HEK293 (cell line): ENCODE data around the gene FAM219B.

Source experiments
- INSM2 ChIP-seq: fragments of 450-650 bp; formaldehyde crosslinking; IDR thresholded peaks from 2 replicates; pipeline ENCODE4 v1.5.1; 2016; ENCODE audit warnings: missing biosample characterization, missing genetic modification characterization
- KLF7 ChIP-seq: fragments of 450-650 bp; formaldehyde crosslinking; IDR thresholded peaks from 2 replicates; pipeline ENCODE4 v1.5.1; 2016; ENCODE audit warnings: missing biosample characterization, missing genetic modification characterization, borderline replicate concordance
- KLF9 ChIP-seq: fragments of 450-650 bp; formaldehyde crosslinking; IDR thresholded peaks from 2 replicates; pipeline ENCODE4 v1.5.1; 2016; ENCODE audit warnings: missing biosample characterization, missing genetic modification characterization, low read depth
- PRDM10 ChIP-seq: fragments of 450-650 bp; formaldehyde crosslinking; IDR thresholded peaks from 2 replicates; pipeline ENCODE4 v1.5.1; 2016; ENCODE audit warnings: missing biosample characterization, missing genetic modification characterization
- SP2 ChIP-seq: fragments of 450-650 bp; formaldehyde crosslinking; IDR thresholded peaks from 2 replicates; pipeline ENCODE4 v1.5.1; 2016; ENCODE audit warnings: missing biosample characterization, missing genetic modification characterization
- SP3 ChIP-seq: fragments of 450-650 bp; formaldehyde crosslinking; IDR thresholded peaks from 2 replicates; pipeline ENCODE4 v1.5.1; 2016; ENCODE audit warnings: missing biosample characterization, missing genetic modification characterization
- ZBTB26 ChIP-seq: fragments of 450-650 bp; formaldehyde crosslinking; optimal IDR thresholded peaks from 2 replicates; pipeline ENCODE3; 2016; ENCODE audit warnings: missing biosample characterization, mild to moderate bottlenecking, missing genetic modification characterization
- ZNF280C ChIP-seq: fragments of 450-650 bp; formaldehyde crosslinking; IDR thresholded peaks from 2 replicates; pipeline ENCODE4 v1.5.1; 2016; ENCODE audit warnings: missing biosample characterization, missing genetic modification characterization
- ZNF335 ChIP-seq: fragments of 450-650 bp; formaldehyde crosslinking; conservative IDR thresholded peaks from 2 replicates; pipeline ENCODE4 v1.5.1; 2016; ENCODE audit warnings: missing biosample characterization, missing genetic modification characterization
- ZNF350 ChIP-seq: fragments of 450-650 bp; formaldehyde crosslinking; IDR thresholded peaks from 2 replicates; pipeline ENCODE4 v1.5.0; 2017; ENCODE audit warnings: missing biosample characterization, mild to moderate bottlenecking, missing genetic modification characterization
- ZNF449 ChIP-seq: fragments of 450-650 bp; formaldehyde crosslinking; IDR thresholded peaks from 2 replicates; pipeline ENCODE4 v1.5.1; 2017; ENCODE audit warnings: missing biosample characterization, mild to moderate bottlenecking, missing genetic modification characterization, moderate library complexity
- ZNF473 ChIP-seq: fragments of 450-650 bp; formaldehyde crosslinking; IDR thresholded peaks from 2 replicates; pipeline ENCODE4 v1.5.1; 2017; ENCODE audit warnings: missing biosample characterization, missing genetic modification characterization
- ZNF513 ChIP-seq: fragments of 450-650 bp; IDR thresholded peaks from 2 replicates; pipeline ENCODE4 v1.5.1; 2018; ENCODE audit warnings: missing biosample characterization, missing genetic modification characterization
- ZNF624 ChIP-seq: fragments of 450-650 bp; formaldehyde crosslinking; IDR thresholded peaks from 2 replicates; pipeline ENCODE4 v1.5.1; 2017; ENCODE audit warnings: missing biosample characterization, missing genetic modification characterization
- ZNF626 ChIP-seq: fragments of 450-650 bp; sonication (Bioruptor Pico); formaldehyde crosslinking; IDR thresholded peaks from 2 replicates; pipeline ENCODE4 v1.5.1; 2018; ENCODE audit warnings: missing biosample characterization, missing genetic modification characterization, inconsistent platforms

Gene FAM219B

GRCh38 chr15:74906450-74907162, at the start of gene FAM219B (continued):
- TF ChIP-seq PRDM10 (peak; percentile 57; the same call in 1 of the 2 replicates), INSM2 (tag by site-specific recombination) (0 out of 2 replicates have a peak, but pooled peaks have one; percentile 32), ZNF350 (tag by site-specific recombination) (no peak), ZNF626 (no peak), ZNF473 (tag by site-specific recombination) (no peak), KLF9 (tag by site-specific recombination) (peak; percentile 35; the same call in 1 of the 2 replicates), ZNF449 (tag by site-specific recombination) (peak; percentile 72; the same call in 1 of the 2 replicates), ZNF335 (tag by site-specific recombination) (peak; percentile 86), ZNF280C (no peak), SP3 (tag by site-specific recombination) (peak; percentile 52), ZBTB26 (tag by site-specific recombination) (peak; percentile 99), KLF7 (tag by site-specific recombination) (peak; percentile 47; the same call in 1 of the 2 replicates), SP2 (peak; percentile 68), ZNF513 (tag by site-specific recombination) (no peak), ZNF624 (tag by site-specific recombination) (no peak)
